Omental fat pad (tissue), 4 donors: ENCODE measurements around the gene CHST9. TPM values are rescaled to one million over a fixed set of nuclear protein-coding genes. Genes with fewer than 3 reads are reported as not detected.

Source experiments
- ATAC-seq: fragments of 150-250 bp; one replicate; pipeline ENCODE4 v1.9.1; 2016; ENCODE audit warnings: mild to moderate bottlenecking, moderate library complexity; ENCODE audit not compliant: low FRiP score
- DNase-seq: peaks from one replicate; pipeline ENCODE4 v3.0.0-alpha.2; 2019; ENCODE audit warnings: low spot score
- total RNA-seq, 4 donors: library from RNA; depleted of rRNA; stranded (reverse); fragments of >200 nt; gene quantifications; one replicate each; pipeline ENCODE4 v1.1.0, GENCODE V29; 2016
- TF ChIP-seq, protein P1 (sequence below), 3 donors: fragments of 450-650 bp; IDR thresholded peaks; one replicate each; pipeline ENCODE4 v1.5.1; 2016 to 2017; ENCODE audit warnings: antibody characterized with exemption in 3 of 3, mild to moderate bottlenecking in 3 of 3, moderate library complexity in 2 of 3

The CHST9 gene
- total RNA-seq, 4 donors from 2014 or later: under 0.01 TPM; not detected in 3

DNA sequence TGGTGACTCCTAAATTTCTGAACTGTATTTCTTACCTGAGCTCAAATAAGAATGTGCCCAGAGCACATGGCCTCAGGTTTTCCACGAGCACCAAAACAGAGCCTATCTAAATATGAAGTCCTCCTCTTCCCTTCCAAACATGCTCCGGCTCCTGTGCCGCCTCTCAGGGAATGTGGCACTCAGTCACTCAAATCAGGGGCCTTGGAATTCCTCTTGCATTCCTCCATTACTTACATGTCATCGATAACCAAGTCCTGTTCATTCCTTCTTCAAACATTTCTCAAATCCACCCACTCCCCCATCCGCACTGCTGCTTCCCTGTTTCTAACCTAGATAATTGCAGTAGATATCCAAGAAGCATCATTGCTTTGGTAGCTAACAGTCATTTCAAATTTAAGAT is 151.4 kb downstream of the CHST9 start:
- DNase-seq (no peak), ATAC-seq (no peak)
- TF ChIP-seq, protein P1, sequence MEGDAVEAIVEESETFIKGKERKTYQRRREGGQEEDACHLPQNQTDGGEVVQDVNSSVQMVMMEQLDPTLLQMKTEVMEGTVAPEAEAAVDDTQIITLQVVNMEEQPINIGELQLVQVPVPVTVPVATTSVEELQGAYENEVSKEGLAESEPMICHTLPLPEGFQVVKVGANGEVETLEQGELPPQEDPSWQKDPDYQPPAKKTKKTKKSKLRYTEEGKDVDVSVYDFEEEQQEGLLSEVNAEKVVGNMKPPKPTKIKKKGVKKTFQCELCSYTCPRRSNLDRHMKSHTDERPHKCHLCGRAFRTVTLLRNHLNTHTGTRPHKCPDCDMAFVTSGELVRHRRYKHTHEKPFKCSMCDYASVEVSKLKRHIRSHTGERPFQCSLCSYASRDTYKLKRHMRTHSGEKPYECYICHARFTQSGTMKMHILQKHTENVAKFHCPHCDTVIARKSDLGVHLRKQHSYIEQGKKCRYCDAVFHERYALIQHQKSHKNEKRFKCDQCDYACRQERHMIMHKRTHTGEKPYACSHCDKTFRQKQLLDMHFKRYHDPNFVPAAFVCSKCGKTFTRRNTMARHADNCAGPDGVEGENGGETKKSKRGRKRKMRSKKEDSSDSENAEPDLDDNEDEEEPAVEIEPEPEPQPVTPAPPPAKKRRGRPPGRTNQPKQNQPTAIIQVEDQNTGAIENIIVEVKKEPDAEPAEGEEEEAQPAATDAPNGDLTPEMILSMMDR (IDR thresholded peaks at IDR 0.05): no peak

GRCh38 chr18:27030421-27030820 is 154.7 kb downstream of the CHST9 start:
- TF ChIP-seq, protein P1 (IDR thresholded peaks at IDR 0.05): no peak
- no peak for ATAC-seq
- DNase-seq: no peak

GRCh38 chr18:27022477-27022876 is 162.6 kb downstream of the CHST9 start:
- no peak for ATAC-seq
- DNase-seq: no peak
- TF ChIP-seq, protein P1 (IDR thresholded peaks at IDR 0.05): no peak

DNA sequence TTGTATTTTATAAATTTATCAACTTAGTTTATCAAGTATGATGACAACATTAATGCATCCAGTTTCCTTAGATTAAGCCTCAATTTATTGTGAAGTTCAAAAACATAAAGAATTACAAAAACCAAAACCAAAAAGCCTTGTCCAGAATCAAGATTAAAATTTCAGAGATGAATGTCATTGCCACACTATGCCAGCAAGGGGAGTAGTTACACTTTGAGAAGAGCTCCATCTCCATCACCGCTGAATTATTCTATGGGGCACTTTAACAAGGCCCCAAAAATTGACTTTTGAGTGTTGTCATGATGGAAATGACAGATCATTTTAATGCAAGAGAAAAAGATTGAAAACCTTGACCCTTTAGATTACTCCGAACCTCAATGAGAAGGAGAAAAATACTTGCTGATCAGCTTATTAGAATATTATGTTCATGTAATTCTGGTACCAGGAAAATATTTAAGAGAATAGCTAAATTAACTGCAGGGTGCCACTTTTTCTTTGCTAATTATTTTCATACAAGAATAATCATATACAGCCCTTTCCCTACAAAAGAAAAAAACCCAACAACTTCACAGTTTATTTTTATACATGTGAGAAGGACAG is 167.1 kb downstream of the CHST9 start:
- no peak for ATAC-seq
- TF ChIP-seq, protein P1 (IDR thresholded peaks at IDR 0.05): no peak
- DNase-seq: no peak

DNA sequence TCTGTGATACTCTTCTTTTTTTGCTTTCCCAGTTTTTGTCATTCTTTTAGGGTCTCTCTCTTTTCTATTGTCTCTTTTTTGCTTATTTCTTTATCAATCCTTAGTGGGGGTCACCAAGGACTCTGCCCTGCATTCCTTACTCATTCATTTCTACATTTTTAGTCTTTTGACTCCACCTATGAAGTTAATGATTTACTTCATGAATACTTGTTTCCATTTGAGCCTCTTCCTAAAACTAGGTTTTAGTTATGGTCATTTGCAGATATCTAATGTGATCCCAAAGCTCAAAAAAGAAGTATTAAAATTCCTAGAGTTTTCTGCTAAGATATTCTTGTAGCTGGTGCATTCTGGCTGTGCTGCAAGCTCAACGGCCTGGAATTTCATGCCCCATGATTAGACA is 170.3 kb downstream of the CHST9 start:
- DNase-seq (no peak), ATAC-seq (no peak)
- TF ChIP-seq, protein P1 (IDR thresholded peaks at IDR 0.05): no peak

GRCh38 chr18:27010784-27011183 is 174.3 kb downstream of the CHST9 start:
- TF ChIP-seq, protein P1 (IDR thresholded peaks at IDR 0.05): no peak
- ATAC-seq (no peak), DNase-seq (no peak)

DNA sequence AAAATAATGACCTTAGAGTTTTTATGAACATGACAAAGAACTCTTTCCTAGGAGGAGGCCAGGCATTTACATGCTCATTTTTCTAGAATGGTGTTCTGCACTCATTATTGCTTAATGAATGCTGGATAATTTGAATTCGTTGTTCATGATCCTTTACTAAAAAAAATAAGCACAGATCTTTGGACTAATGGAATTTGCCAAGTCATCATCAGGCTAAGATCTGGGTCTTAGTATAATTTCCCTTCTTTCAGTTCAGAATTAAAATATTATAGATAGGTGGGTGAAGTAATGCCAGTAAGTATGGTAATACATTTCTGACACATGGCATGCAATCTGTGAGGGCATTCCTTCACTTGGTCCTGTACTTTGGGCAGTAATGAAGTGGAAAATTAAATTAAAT is 175.8 kb downstream of the CHST9 start:
- ATAC-seq (no peak), DNase-seq (no peak)
- TF ChIP-seq, protein P1 (IDR thresholded peaks at IDR 0.05): no peak
